PFSK-1 (cell line): ENCODE data around the gene ZNF527. TPM values are rescaled to one million over a fixed set of nuclear protein-coding genes. Genes with fewer than 3 reads are reported as not detected.

Experiments used
- FOXP2 ChIP-seq: optimal IDR thresholded peaks from 2 replicates; pipeline ENCODE3; 2011; ENCODE audit warnings: borderline replicate concordance, control low read depth, inconsistent platforms; ENCODE audit not compliant: insufficient read depth; ENCODE audit errors: extremely low read length, extremely low read depth
- POLR2AphosphoS5 ChIP-seq: IDR thresholded peaks from 2 replicates; pipeline ENCODE4 v1.6.1; 2012; ENCODE audit warnings: low read depth, mild to moderate bottlenecking, control low read depth, low read length, moderate library complexity
- SIN3A ChIP-seq: IDR thresholded peaks from 2 replicates; pipeline ENCODE4 v1.6.1; 2012; ENCODE audit warnings: mild to moderate bottlenecking, low read length, moderate library complexity, borderline replicate concordance; ENCODE audit not compliant: insufficient read depth
- TAF1 ChIP-seq: IDR thresholded peaks from 2 replicates; pipeline ENCODE4 v1.6.1; 2012; ENCODE audit warnings: low read length, control low read depth, borderline replicate concordance; ENCODE audit not compliant: insufficient read depth
- polyA plus RNA-seq: library from polyadenylated mRNA; unstranded; fragments of >200 nt; gene quantifications from one replicate; pipeline ENCODE4 v1.2.1, GENCODE V29; 2012; ENCODE audit warnings: low read depth, missing spikeins; ENCODE audit not compliant: insufficient read length
- TF ChIP-seq, protein P1 (sequence below), 2 experiments: IDR thresholded peaks; 2 replicates each; pipeline versions ENCODE4 v1.6.1 to v1.8.0; 2011 to 2012; ENCODE audit warnings: low read depth in 2 of 2, low read length in 2 of 2, control low read depth in 1 of 2, inconsistent platforms in 1 of 2, mild to moderate bottlenecking in 1 of 2, moderate library complexity in 1 of 2; ENCODE audit not compliant: insufficient read depth in 1 of 2

Gene ZNF527
- polyA plus RNA-seq = 1.4 TPM

DNA sequence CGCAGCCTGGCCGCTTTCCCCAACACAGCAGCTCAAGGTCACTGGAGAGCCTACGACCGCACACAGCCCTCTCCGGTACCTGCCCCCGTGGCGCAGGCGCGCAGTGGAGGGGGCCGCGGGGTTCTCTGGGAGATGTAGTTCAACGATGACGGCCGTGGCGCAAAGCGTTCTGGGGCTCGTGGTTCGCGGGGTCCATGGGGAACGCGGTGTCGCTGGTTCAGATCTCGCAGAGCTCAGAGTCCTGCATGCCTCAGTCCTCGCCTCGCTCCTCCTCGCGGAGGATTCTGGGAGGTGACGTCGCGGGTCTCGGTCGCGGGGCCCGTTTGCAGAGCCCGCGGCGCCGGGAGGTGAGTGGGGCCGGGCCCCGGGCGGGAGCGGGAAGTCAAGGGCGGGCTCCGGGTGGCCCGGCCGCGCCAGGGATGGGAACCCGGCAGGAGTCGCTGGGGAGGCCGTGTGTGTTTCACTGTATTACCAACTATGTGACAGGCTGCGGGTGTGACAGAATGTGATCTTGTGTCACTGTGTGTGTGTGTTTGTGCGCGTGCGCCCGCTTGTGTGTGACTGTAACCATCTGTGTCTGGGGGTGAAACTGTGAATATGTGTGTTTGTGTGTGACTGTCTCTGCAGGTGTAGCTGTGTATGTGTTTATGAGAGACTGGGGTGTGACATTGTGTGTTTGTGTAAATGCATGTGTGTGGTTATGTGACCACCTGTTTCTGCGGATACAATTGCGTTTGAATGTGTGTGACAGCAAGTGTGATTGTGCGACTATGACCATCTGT is at the start of gene ZNF527:
ZNF527 (plus strand) TSS at position 220 of the 782 bp plus-strand sequence. CDS start 3,100 bp downstream, outside the sequence.
- TF ChIP-seq FOXP2 (no peak), SIN3A (no peak; the same call in 1 of the 2 replicates), POLR2AphosphoS5 (peak; percentile 85)
- TF ChIP-seq, protein P1, sequence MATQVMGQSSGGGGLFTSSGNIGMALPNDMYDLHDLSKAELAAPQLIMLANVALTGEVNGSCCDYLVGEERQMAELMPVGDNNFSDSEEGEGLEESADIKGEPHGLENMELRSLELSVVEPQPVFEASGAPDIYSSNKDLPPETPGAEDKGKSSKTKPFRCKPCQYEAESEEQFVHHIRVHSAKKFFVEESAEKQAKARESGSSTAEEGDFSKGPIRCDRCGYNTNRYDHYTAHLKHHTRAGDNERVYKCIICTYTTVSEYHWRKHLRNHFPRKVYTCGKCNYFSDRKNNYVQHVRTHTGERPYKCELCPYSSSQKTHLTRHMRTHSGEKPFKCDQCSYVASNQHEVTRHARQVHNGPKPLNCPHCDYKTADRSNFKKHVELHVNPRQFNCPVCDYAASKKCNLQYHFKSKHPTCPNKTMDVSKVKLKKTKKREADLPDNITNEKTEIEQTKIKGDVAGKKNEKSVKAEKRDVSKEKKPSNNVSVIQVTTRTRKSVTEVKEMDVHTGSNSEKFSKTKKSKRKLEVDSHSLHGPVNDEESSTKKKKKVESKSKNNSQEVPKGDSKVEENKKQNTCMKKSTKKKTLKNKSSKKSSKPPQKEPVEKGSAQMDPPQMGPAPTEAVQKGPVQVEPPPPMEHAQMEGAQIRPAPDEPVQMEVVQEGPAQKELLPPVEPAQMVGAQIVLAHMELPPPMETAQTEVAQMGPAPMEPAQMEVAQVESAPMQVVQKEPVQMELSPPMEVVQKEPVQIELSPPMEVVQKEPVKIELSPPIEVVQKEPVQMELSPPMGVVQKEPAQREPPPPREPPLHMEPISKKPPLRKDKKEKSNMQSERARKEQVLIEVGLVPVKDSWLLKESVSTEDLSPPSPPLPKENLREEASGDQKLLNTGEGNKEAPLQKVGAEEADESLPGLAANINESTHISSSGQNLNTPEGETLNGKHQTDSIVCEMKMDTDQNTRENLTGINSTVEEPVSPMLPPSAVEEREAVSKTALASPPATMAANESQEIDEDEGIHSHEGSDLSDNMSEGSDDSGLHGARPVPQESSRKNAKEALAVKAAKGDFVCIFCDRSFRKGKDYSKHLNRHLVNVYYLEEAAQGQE (IDR thresholded peaks at IDR 0.05; ENCODE audit: insufficient read depth in 1 of 2, low read depth in 2 of 2, low read length in 2 of 2) = 0 out of 4 replicates have a peak, but pooled peaks of 1 of the 2 experiments have one; percentile 38

DNA sequence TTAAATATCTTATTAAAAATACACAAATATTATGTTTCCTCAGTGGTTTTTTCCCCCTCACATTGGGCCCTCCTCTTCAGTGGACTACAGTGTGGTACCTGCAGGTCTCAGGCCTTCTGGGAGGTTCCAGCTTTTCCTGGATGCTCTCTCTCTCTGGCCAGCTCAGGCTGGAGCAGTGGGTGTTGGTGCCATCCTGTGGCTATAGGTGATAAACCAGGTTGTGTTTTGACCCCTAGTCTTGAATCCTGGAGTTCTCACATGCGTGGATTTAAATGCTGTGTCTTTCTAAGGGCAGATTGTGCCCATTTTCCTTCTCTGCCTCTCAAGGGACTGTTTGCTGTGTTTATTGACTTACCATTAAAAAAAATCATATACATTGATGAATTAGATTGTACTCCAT is 41.2 kb upstream of the ZNF527 start:
- TF ChIP-seq SIN3A (no peak), POLR2AphosphoS5 (no peak), TAF1 (no peak), FOXP2 (no peak)
- TF ChIP-seq, protein P1 (IDR thresholded peaks at IDR 0.05; ENCODE audit: insufficient read depth in 1 of 2, low read depth in 2 of 2, low read length in 2 of 2) = no peak

DNA sequence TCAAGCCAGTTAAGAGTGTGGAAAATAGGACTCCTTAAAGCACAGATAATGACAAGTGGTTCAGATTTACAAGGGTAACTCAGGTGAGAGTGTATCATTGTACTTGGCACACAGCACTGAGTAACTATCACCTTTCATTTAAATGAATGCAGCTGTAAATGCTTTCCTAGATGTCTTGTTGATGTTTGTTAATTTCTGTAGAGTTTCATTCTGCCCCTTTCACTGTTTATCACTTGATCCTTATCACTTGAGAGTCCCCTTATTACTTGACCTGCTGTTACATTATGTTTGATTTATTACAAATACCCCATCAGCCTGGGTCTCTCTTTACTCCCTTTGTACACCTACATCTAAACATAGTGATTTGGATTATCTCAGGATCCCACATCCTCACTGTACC is 38.1 kb upstream of the ZNF527 start:
- TF ChIP-seq, protein P1 (IDR thresholded peaks at IDR 0.05; ENCODE audit: insufficient read depth in 1 of 2, low read depth in 2 of 2, low read length in 2 of 2) = no peak
- TF ChIP-seq POLR2AphosphoS5 = no peak
- TF ChIP-seq FOXP2 = no peak
- no peak for TF ChIP-seq TAF1
- no peak for TF ChIP-seq SIN3A

DNA sequence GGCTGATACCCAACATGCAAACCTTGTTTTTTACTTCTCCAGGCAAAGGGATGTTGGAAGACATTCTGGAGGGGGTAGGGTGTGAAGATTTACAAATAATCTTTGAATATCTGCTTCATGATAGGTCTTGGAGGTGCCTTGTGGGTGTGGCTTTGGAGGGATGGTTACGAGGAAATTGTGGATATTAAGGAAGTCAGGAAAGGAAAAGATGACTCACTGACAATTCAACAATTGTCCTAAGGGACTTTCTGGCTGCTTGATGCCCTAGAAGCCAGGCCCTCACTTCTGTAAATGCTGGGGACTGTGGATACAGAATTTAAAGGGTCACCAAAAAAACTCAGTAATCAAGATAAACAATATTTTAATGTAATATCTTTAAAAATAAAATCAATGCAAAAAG is 37.4 kb upstream of the ZNF527 start:
- TF ChIP-seq SIN3A (no peak), TAF1 (no peak), FOXP2 (no peak), POLR2AphosphoS5 (no peak)
- TF ChIP-seq, protein P1 (IDR thresholded peaks at IDR 0.05; ENCODE audit: insufficient read depth in 1 of 2, low read depth in 2 of 2, low read length in 2 of 2) = no peak
